Measurements from ENCODE around the gene ARPC5L.

Gene ARPC5L

DNA sequence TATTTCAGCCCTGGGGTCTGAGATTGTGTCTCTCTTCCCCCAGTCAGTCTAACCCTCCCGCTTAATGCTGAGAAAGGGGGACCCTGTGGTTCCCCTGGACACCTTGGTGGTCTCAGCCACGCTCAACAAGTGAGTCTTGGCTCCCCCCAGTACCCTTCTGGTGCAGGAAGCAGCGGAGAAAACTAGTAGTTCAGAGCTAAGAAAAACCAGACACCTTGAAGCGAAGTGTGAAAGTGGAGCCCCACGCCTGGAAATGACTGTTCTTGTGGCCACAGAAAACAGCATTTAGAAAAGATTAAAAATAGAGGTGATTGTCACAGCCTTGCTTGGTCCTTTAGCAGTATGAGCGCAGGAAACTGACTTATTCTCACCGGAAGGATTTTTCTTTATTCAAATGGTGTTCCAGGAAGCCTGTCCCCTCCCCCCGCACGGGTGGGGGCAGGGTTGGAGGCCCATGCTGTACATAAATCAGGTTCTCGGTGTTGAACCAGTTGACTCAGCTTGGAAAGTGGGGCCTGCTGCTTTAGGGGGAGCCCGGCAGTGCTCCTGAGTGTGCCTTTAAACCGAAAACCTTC is 8.1 kb downstream of the ARPC5L start:
- no peak for TF ChIP-seq POLR2AphosphoS5 (IDR thresholded peaks at IDR 0.05; ENCODE audit: low read depth)
- peak; percentile 52; the same call in 1 of the 2 replicates for TF ChIP-seq GABPA (IDR thresholded peaks at IDR 0.05; ENCODE audit: low read depth)
- no peak for TF ChIP-seq REST (IDR thresholded peaks at IDR 0.05; ENCODE audit: insufficient replicate concordance, low read depth)
- peak in 1 of 2 experiments; percentile 44 for DNase-seq (ENCODE audit: low read depth in 1 of 2, low spot score in 1 of 2)
- H3K4me3 ChIP-seq (replicated peaks; ENCODE audit: insufficient read depth, low read length), result peak overlapping the region; percentile 73
- peak overlapping the region; percentile 95 for H3K27ac ChIP-seq (replicated peaks)
- no peaks in the 10 kb centered on the region for H3K27me3 ChIP-seq (ENCODE audit: insufficient read depth, poor library complexity, severe bottlenecking)

DNA sequence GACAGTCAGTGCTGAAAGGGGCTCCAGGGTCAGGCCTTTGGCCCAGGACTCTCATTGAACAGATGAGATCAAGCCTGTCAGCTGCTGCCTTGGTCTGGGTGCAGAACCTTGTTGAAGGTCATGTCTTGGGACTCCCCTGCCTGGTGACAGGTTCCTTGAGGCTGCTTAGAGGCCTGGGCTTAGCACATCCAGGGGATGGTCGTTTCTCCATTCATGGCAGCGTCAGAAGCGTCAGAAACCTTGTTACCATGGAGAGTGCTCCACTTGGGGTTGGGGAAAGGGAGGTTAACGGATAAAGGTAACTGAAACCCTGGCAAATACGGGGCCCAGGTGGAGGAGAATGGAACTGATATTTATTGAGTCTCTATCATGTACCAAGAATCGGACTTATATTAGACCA is 8.8 kb downstream of the ARPC5L start:
- peak in 1 of 2 experiments; percentile 13 for DNase-seq (ENCODE audit: low read depth in 1 of 2, low spot score in 1 of 2)
- peak overlapping the region; percentile 73 for H3K4me3 ChIP-seq (replicated peaks; ENCODE audit: insufficient read depth, low read length)
- H3K27me3 ChIP-seq (ENCODE audit: insufficient read depth, poor library complexity, severe bottlenecking), result no peaks in the 10 kb centered on the region
- TF ChIP-seq REST (IDR thresholded peaks at IDR 0.05; ENCODE audit: insufficient replicate concordance, low read depth) (peak; percentile 73), GABPA (IDR thresholded peaks at IDR 0.05; ENCODE audit: low read depth) (no peak), POLR2AphosphoS5 (IDR thresholded peaks at IDR 0.05; ENCODE audit: low read depth) (no peak), SPI1 (IDR thresholded peaks at IDR 0.05; ENCODE audit: borderline replicate concordance, low read depth) (no peak)
- TF ChIP-seq, protein P1, sequence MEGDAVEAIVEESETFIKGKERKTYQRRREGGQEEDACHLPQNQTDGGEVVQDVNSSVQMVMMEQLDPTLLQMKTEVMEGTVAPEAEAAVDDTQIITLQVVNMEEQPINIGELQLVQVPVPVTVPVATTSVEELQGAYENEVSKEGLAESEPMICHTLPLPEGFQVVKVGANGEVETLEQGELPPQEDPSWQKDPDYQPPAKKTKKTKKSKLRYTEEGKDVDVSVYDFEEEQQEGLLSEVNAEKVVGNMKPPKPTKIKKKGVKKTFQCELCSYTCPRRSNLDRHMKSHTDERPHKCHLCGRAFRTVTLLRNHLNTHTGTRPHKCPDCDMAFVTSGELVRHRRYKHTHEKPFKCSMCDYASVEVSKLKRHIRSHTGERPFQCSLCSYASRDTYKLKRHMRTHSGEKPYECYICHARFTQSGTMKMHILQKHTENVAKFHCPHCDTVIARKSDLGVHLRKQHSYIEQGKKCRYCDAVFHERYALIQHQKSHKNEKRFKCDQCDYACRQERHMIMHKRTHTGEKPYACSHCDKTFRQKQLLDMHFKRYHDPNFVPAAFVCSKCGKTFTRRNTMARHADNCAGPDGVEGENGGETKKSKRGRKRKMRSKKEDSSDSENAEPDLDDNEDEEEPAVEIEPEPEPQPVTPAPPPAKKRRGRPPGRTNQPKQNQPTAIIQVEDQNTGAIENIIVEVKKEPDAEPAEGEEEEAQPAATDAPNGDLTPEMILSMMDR (IDR thresholded peaks at IDR 0.05; ENCODE audit: insufficient read depth, low read length), result no peak
- peak overlapping the region; percentile 95 for H3K27ac ChIP-seq (replicated peaks)

- Histone ChIP-seq H3K27ac (replicated peaks) (peak overlapping the region; percentile 95), H3K4me3 (replicated peaks; ENCODE audit: insufficient read depth, low read length) (peak overlapping the region; percentile 73), H3K27me3 (ENCODE audit: insufficient read depth, poor library complexity, severe bottlenecking) (no peaks in the 10 kb centered on the region)
- peak in 1 of 2 experiments; percentile 57 for DNase-seq (ENCODE audit: low read depth in 1 of 2, low spot score in 1 of 2)
- peak; percentile 3 for TF ChIP-seq REST (IDR thresholded peaks at IDR 0.05; ENCODE audit: insufficient replicate concordance, low read depth)
- no peak for TF ChIP-seq POLR2AphosphoS5 (IDR thresholded peaks at IDR 0.05; ENCODE audit: low read depth)
- peak; percentile 56; the same call in 1 of the 2 replicates for TF ChIP-seq SPI1 (IDR thresholded peaks at IDR 0.05; ENCODE audit: borderline replicate concordance, low read depth)
Measured at GRCh38 chr9:124871156-124871561, 9.2 kb downstream of the ARPC5L start.

- Histone ChIP-seq H3K27me3 (ENCODE audit: insufficient read depth, poor library complexity, severe bottlenecking) (no peaks in the 10 kb centered on the region), H3K27ac (replicated peaks) (no peak overlapping the region), H3K4me3 (replicated peaks; ENCODE audit: insufficient read depth, low read length) (no peak overlapping the region)
- DNase-seq (ENCODE audit: low read depth in 1 of 2, low spot score in 1 of 2), result no peak
- TF ChIP-seq, protein P1 (IDR thresholded peaks at IDR 0.05; ENCODE audit: insufficient read depth, low read length), result no peak
- no peak for TF ChIP-seq REST (IDR thresholded peaks at IDR 0.05; ENCODE audit: insufficient replicate concordance, low read depth)
Measured at GRCh38 chr9:124873664-124874063, 11.7 kb downstream of the ARPC5L start.
